ENCODE data around the gene CSF3.

The CSF3 gene

DNA sequence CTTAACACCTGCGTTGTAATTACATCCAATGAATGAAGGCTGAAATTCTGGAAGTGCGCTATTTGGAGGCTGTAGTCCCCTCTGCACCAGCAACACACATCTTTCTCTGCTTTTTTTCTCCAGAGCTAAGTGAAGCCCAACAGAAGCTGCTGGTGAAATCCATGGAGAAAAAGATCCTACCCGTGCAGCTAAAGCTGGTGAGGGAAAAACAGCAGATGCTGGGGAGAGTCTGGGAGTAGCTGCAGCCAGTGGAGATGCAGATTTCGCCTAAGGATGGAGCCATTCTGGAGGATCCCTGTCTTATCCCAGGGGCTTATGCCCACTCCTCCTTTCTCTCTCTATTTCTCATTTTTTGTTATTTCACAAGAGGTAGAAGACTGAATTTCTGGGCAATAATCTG is 39.4 kb upstream of the CSF3 start:
- no peaks in the 10 kb centered on the region for H3K27me3 ChIP-seq (ENCODE audit: low read length)
- peaks cover under 1% of the 10 kb centered on the region for H3K79me2 ChIP-seq (ENCODE audit: insufficient read depth, low read length)
- H3K36me3 ChIP-seq (ENCODE audit: low read length) = no peaks in the 10 kb centered on the region
- TF ChIP-seq CTCF (IDR thresholded peaks at IDR 0.05; ENCODE audit: insufficient read depth, low read length, poor library complexity, severe bottlenecking) = no peak
- TF ChIP-seq EZH2phosphoT487 (conservative IDR thresholded peaks at IDR 0.05; ENCODE audit: low read length) = no peak
- no peaks in the 10 kb centered on the region for H3K9me2 ChIP-seq (replicated peaks; ENCODE audit: insufficient read depth, low read length)
- no peak overlapping the region for H2AFZ ChIP-seq (ENCODE audit: low read depth, low read length, severe bottlenecking)
- no peaks in the 10 kb centered on the region for H4K20me1 ChIP-seq (ENCODE audit: low read depth, low read length)
- no peak overlapping the region for H3K4me3 ChIP-seq (ENCODE audit: insufficient read depth, low read length, poor library complexity, severe bottlenecking)
- no peak overlapping the region for H3K4me2 ChIP-seq (ENCODE audit: low read depth, low read length, poor library complexity, severe bottlenecking)
- H3K9ac ChIP-seq (ENCODE audit: low read length) = no peak overlapping the region
- H3K9me3 ChIP-seq (ENCODE audit: insufficient read depth, low read length) = no peaks in the 10 kb centered on the region
- no peaks in the 10 kb centered on the region for H3F3A ChIP-seq (ENCODE audit: insufficient read depth)
- H3K27ac ChIP-seq (ENCODE audit: low read depth, low read length) = no peak overlapping the region

DNA sequence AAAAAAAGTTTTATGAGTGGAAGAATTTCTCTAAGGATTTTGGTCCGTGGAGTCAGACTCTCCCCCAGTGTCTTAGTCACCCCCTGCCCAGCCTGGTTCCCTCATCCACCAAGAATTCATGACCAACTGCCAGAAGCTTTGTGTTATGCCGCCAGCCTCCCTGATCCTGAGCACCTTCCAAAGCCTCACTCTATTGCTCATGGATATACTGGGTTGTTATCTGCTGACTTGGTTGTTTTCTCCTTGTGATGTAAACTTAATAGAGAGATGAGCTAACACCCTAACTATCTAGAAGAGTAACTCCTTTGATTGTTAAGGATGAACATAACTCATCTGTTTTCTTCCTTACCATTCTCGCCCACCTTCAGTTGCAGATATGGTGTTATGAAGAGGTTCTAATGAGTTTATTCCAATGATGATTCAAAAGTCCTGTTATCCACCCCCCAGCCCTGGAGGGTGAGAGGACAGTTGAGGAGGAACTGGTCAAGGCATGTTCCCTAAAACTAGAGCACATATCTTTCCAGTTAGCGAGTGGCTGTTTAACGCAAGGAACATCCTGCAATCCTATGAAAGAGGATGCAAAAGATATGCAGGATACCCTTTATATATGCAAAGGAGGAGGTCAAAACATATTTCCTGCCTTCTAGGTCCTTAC is 36.1 kb upstream of the CSF3 start:
- TF ChIP-seq CTCF (IDR thresholded peaks at IDR 0.05; ENCODE audit: insufficient read depth, low read length, poor library complexity, severe bottlenecking) (no peak), EZH2phosphoT487 (conservative IDR thresholded peaks at IDR 0.05; ENCODE audit: low read length) (no peak)
- Histone ChIP-seq H4K20me1 (ENCODE audit: low read depth, low read length) (peaks cover 8% of the 10 kb centered on the region; the same call in 1 of the 2 replicates), H3K79me2 (ENCODE audit: insufficient read depth, low read length) (peaks cover 31% of the 10 kb centered on the region), H3K9me3 (ENCODE audit: insufficient read depth, low read length) (no peaks in the 10 kb centered on the region), H3K4me3 (ENCODE audit: insufficient read depth, low read length, poor library complexity, severe bottlenecking) (no peak overlapping the region), H3K9me2 (replicated peaks; ENCODE audit: insufficient read depth, low read length) (no peaks in the 10 kb centered on the region), H3K9ac (ENCODE audit: low read length) (no peak overlapping the region), H2AFZ (ENCODE audit: low read depth, low read length, severe bottlenecking) (no peak overlapping the region), H3K27me3 (ENCODE audit: low read length) (no peaks in the 10 kb centered on the region), H3F3A (ENCODE audit: insufficient read depth) (no peaks in the 10 kb centered on the region; the same call in 1 of the 2 replicates), H3K4me2 (ENCODE audit: low read depth, low read length, poor library complexity, severe bottlenecking) (peak overlapping the region; percentile 75), H3K27ac (ENCODE audit: low read depth, low read length) (no peak overlapping the region), H3K36me3 (ENCODE audit: low read length) (no peaks in the 10 kb centered on the region; the same call in 1 of the 2 replicates)

DNA sequence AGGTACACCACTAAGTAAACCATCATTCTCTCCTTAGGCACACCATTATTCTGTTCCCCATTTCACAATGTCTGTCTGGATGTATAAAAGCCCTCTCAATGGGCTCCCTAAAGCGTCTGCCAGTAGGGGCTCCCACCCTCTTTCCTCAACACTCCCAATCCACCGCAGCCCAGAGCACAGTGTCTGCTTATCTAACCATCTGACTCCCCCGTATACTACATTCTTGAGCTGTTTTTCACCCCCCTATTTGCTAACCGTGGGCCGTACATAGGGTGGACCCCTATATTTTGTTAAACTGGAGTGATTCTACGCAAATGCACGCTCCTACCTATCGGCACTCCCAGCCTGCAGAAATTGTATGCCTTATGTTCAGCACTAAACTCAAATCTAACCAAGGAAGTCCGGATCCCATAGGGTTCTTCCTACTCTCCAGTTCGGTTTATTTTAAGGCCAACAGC is 35.3 kb upstream of the CSF3 start:
- Histone ChIP-seq H3K4me2 (ENCODE audit: low read depth, low read length, poor library complexity, severe bottlenecking) (peak overlapping the region; percentile 75), H3K79me2 (ENCODE audit: insufficient read depth, low read length) (peaks cover 31% of the 10 kb centered on the region), H3K36me3 (ENCODE audit: low read length) (no peaks in the 10 kb centered on the region; the same call in 1 of the 2 replicates), H3K4me3 (ENCODE audit: insufficient read depth, low read length, poor library complexity, severe bottlenecking) (peak overlapping the region; percentile 44), H3K9me3 (ENCODE audit: insufficient read depth, low read length) (no peaks in the 10 kb centered on the region), H3K9me2 (replicated peaks; ENCODE audit: insufficient read depth, low read length) (no peaks in the 10 kb centered on the region), H3K27ac (ENCODE audit: low read depth, low read length) (0 out of 2 replicates have a peak overlapping the region, but pooled peaks have one; percentile 7), H3K27me3 (ENCODE audit: low read length) (no peaks in the 10 kb centered on the region), H4K20me1 (ENCODE audit: low read depth, low read length) (peaks cover 8% of the 10 kb centered on the region; the same call in 1 of the 2 replicates), H3K9ac (ENCODE audit: low read length) (peak overlapping the region; percentile 56), H3F3A (ENCODE audit: insufficient read depth) (no peaks in the 10 kb centered on the region; the same call in 1 of the 2 replicates), H2AFZ (ENCODE audit: low read depth, low read length, severe bottlenecking) (peak overlapping the region; percentile 68)
- TF ChIP-seq EZH2phosphoT487 (conservative IDR thresholded peaks at IDR 0.05; ENCODE audit: low read length) (no peak), CTCF (IDR thresholded peaks at IDR 0.05; ENCODE audit: insufficient read depth, low read length, poor library complexity, severe bottlenecking) (no peak)

All from SU-DHL-6 (cell line).